HG03460 (cell line): Measurements from ENCODE around the gene KNCN.

Experiments
- ATAC-seq: cut with Tn5 transposase; IDR thresholded peaks from one replicate; pipeline ENCODE4 v1.9.1; 2021; ENCODE audit not compliant: unreplicated experiment

KNCN gene

DNA sequence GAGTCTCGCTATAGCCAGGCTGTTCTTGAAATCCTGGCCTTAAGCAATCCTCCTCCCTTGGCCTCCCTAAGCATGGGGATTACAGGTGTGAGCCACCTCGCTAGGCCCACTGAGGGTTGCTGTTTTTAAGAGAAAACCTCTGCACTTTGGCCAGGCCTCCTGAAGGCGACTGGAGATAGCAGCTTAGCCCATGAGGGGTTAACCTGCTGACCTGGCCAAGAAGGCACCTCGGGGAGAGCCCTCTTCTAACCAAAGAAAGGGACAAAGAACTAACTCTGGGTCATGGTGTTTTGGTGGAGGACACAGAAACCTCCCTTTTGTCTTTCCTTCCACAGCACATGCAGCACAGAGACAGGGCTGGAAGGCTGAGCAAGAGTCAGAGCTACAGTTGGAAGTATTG, 17.7 kb upstream of the KNCN start:
- ATAC-seq: no peak

DNA sequence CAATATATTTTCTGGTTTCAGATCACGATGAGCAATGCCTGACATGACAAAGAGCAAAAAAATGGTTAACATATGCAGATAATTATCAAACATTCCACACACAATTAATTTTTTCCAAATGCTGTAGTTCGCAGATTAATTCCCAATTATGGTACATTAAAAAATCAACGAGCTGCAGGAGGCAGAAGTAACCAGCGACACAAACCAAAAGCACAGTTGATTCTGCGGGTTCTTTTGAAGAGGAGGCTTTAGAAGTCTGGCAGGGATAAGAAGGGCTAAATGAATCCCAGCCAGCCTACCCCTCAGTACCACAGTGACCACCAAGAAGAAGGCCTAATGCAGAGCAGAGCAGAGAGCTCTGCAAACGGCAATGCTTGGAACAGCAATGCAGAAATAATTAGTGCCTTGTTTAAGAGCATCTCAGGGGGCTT, 17.0 kb upstream of the KNCN start:
- no peak for ATAC-seq

DNA sequence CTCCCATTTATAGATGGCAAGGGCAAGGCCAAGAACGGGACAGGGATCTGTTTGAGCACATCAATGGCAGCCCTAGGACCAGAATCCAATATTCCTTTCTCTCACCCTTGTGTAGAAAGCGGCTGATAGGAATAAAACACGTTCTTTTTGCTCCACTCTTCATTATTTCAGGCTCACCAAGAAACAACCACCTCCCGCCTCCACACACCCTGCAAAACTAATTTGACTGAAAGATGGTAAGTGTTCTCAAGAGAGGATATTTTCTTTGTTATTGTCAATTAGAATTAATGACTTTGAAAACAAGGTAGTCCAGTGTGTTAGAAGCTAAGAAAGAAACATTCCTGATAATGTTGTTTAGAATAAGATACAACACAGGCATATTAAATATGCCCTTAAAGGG, 11.9 kb upstream of the KNCN start:
- ATAC-seq: no peak

DNA sequence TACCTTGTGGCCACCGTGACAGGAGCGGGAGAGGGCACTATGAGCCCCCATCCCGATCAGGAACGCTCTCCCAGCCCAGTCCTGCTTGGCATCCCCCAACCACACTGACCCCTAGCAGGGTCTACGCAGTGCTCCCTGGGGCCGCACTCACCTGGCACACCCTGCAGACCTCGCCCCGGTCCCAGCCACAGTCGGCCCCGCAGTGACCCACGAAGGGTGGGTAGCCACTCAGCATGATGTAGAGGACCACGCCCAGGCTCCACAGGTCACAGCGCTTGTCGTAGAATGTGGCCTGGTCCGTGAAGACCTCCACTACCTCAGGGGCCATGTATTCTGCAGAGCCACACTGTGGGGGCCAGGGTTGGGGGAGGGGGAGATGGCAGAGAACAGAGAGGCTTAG, 11.1 kb upstream of the KNCN start:
- no peak for ATAC-seq

DNA sequence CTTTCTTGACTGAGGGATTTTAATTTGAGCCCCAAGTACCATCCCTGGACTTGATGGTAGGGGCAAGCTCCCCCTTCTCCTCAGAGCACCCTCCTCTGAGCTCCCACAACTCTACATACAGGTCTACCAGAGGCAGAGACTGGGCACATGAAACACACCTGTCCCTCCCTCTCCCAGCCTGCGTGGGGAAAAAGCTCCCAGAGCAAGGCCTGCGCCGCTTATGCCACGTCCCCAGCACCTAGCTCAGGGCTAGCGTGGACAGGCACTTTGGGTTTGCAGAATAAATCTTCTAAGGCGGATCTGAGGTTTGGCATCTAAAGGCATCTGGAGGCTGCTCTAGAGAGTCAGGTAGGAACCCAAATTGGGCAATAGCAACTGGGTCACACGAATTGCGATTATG, 7.5 kb upstream of the KNCN start:
- ATAC-seq: no peak

DNA sequence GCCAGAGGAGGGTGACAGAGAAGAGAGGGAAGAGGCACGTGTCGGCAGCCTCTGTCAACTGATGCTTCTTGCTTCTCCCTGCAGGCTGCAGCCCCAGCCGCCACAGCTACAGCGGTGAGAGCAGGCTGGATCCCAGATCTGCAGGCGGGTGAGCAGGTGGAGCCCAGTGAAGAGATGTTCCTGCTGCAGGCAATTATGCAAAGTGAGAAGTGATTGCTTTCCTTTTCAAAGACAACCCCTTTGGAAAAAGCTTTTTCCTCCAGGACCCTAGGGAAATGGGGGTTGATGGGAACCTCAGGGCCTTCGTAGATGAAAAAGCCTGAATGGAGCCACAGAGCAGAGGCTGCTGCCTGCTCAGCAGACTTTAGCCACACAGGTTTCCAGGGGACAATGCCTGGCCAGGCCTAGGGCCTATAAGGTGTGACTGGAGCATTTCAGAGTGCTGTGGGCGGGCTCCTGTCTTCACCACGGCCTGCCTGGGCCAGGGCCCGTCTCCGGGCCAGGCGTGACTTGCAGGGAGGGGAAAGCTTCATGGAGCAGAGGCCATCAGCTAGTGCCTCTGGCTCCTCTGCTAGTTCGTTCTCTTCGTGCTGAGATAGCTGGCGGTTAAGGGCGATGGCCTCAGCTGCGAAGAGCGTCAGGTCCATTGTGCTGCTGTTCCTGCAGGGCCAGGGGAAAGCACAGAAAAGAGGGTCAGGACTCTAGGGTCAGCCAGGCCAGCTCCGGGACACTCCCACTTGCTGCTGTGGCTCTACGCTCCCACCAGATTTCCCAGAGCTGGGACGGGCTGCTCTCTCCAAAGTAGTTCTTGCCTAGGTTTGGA, 6.9 kb upstream of the KNCN start:
- no peak for ATAC-seq

DNA sequence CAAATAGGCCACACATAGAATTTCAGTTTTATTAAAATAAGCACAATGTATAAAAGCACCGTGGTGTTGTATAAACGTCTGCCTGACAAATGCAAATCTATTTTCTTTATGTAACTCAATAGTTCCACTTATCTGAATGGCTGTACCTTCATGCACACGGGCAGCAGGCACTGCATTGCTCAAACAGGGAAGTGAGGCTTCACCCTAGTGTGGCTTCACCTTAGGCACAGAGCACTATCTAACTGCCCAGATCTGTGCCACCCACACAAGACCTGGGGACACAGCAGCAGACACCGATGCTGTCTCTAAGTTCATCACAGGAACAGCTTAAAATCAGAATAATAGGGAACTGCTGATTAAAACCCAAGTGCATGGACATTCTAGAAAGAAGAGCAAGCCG, 6.0 kb upstream of the KNCN start:
- no peak for ATAC-seq

DNA sequence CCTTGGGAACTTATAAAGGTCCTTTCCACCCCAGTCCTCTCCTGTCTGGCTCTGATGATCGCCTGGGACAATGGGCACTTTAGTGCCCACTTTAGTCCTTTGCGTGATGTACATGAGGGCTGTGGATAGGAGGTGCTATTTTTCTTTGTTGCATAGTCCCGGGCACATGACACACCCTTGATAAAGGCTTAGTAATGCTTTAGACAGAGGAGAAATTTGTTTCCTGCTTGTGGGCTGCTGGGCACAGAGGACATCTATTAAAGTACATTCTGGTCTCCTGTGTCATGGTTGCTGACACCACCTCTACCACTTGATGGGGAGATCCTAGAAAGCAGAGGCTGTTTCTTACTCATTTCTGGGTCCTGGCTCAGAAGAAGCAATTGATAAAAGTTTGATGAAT, 5.4 kb upstream of the KNCN start:
- no peak for ATAC-seq

DNA sequence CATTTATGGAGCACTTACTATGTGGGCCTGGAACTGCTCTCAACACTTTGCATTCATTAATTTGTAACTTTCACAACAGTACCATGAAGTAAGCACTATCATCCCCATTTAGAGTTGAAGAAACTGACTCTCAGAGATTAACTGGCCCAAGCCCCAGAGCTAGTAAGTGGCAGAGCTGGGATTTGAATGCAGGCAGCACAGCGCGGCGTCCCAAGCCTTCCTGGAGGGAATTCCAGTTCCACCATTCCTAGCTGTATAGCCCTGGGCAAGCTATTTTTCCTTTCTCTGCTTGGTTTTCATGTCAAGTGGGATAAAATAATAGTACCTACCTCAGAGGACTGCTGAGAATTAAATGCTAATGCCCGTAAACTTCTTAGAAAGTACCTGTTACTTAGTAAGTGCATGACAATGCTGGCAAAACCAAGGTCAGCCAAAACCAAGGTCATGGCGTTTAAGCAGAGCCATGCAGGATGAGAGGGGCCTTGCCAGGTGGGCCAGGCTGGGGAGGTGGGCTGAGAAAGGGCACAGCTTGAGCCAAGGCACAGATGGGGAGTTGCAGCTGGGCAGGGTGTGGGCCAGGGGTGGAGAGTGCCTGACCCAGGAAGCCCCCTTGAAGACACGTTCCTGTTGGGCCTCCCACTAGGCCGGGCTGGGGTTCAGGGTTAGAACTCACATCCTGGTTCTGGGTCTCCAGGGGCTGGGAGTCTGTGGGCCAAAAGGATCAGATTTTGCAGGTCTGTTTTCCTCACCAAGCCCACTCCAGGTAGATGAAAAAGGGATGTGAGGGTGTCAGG, 4.6 kb upstream of the KNCN start:
- ATAC-seq: no peak

DNA sequence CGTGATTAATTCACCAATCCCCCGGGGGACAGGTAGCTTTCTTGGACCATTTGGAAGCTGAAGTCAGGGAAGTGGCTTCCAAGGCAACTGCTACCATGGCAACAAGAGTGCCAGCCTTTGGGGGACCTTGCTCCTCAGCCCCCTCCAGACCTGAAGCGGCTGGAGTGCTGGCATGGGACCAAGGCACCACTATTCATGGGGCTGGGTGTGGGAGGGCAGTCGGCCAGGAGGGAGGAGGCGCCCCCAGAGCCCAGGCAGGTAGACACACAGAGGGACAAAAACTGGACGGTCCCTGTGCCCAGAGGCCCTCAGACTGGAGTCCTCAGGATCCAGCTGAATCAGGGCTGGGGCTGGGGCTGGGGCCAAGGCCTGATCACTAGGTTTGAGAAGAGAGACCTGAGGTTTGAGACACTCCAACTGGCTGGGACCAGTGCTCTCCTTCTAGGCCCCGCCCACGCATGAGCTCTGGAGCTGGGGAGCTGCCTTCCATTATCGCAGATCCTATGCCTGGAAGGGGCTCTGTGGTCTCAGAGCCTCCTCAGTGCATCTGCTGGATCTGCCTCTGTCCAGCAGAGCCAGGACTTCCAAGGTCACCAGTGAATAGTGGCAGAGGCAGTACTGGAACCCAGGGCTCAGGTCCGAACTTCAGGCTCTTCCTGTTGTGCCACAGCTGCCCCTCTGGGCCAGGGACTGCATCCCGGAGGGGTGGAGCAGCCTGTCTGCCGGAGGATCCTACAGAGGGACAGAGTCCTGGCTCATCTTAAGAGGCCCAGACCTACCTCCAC, 3.3 kb upstream of the KNCN start:
- no peak for ATAC-seq

DNA sequence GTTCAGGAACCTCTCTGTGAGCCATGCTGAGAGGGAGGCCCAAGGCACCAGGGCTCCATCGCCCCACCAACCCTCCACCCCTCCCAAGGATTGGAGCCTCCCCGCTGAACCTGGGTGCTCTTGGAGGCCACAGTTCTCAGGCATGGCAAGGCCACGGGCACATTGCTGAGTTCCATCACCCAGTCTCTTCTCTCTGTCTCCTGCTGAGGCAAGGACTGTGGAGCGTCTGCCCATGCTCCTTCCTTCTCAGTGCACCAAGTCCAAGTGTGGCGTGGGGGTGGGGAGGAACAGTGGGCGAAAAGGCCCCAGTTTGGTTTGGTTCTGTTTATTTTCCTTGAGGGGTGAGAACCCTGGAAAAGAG, 2.8 kb upstream of the KNCN start:
- ATAC-seq: no peak

DNA sequence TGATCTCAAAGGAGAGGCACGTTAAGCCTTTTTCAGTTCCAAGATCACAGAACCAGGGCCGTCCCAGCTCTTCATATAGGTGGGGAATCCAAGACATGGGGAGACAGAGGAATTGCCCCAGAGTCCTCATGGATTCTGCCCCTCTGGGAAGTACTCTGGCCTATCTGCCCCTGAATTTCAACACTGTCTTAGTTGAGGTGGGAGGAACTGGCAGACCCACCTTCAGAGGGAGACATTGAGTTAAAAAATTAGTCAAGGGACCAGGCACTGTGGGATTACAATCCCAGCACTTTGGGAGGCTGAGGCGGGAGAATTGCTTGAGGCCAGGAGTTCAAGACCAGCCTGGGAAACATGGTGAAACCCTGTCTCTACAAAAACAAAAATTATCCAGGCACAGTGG, 2.1 kb upstream of the KNCN start:
- ATAC-seq: no peak

DNA sequence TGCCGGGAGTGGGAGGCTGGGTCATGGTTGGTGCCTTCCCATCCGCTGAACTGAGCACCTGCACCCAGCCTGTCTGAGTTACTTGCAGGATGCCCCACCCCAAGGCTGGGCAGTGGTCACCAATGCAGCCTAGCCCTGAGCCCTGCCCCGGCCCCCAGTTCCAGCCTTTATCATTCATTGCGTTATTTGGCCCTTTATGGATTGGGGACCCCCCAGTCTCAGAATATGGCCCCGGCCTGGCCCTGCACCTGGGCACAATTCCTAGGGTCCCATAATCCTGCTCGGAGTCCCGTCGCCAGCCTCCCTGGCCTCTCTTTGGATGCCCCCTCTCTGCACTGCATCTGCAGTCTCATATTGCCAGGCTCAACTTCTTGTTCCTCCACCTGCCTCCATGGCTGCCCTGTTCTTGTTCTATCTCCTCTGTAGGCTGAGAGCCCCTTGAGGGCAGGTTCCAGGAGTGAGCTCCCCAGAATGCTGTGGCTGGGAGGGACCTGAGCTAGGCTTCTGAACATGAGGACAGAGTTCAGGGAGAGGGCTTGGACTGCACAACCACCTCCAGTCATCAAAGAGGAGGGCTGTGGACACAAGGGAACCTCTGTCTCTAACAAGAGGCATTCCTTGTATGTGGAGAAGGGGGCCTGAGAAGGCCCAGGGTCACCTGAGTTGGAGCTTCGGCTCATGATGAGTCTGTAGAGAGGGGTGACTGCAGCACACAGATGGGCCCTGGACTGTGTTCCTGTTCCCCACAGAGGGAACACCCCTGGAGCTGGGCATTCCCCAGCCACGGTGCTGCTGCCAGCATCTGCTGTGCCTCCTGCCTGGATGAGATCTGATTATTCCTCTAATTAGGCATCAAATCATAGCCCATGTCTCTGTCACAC, 1.1 kb upstream of the KNCN start:
- ATAC-seq: no peak

DNA sequence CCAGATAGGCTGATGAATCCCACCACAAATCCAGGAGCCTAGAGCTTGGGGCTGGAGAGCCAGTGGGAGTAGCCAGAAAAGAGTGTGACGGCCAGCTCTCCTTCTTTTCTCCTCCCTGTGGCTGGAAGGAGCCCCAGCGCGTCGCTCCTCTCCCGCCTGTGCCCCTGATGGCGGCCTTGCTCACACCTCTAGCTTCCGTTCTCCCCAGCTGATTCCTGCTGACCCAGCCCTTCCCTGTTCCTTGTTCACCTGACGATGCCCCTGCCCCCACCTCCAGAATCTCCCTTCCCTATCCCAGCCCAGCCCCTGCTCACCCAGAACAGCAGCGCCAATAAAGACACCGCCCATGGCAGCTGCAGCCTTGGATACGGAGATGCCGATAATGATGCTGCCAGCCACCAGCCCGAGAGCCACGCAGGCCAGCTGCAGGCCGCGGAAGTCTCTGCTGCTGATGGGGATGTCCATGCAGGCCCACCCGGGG, 656 bp downstream of the KNCN start:
- no peak for ATAC-seq

DNA sequence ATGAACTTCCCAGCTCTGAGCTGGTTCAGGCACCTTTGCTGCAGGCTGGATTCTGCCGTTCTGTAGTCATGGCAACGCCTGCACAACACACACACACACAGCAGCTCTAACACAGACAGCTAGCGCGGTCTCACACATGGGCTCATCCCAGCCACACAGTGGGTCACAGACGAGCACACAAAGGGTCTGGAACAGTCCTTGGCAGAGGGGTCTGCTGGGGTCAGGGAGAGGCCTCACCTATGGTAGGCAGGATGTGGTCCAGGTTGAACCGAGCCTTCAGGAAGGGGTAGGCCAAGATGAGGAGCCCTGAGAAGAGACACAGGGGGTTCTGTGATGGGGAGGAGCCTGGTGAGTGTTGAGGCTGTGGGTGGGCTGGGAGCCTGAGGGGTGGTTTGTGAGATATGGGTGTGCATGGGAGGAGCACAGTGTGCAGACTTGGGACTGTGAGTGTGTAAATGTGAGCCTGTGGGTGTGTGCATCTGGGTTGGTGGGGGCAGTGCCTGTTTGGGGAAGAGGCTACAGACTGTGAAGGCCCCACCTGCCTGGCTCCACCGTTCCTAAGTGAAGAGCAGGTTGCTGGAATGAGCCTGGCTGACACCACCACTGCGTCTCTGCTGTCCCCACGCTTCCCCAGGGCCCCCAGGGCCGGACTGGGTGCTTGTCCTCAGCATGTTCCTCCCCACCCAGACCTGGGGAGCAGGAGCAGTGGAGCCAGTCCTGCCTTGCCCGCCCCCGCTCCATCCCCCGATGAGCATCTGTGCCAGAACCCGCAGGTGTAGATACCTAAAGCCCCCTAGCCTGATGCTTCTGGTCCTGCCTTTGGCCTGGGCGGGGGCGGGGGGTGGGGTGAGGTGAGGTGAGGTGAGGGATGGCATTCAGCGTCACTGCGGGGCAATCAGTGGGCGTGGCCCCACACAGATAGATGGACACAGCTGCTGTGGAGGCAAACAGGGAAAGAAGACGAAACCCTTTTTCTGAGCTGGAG, 1.5 kb downstream of the KNCN start:
- no peak for ATAC-seq

DNA sequence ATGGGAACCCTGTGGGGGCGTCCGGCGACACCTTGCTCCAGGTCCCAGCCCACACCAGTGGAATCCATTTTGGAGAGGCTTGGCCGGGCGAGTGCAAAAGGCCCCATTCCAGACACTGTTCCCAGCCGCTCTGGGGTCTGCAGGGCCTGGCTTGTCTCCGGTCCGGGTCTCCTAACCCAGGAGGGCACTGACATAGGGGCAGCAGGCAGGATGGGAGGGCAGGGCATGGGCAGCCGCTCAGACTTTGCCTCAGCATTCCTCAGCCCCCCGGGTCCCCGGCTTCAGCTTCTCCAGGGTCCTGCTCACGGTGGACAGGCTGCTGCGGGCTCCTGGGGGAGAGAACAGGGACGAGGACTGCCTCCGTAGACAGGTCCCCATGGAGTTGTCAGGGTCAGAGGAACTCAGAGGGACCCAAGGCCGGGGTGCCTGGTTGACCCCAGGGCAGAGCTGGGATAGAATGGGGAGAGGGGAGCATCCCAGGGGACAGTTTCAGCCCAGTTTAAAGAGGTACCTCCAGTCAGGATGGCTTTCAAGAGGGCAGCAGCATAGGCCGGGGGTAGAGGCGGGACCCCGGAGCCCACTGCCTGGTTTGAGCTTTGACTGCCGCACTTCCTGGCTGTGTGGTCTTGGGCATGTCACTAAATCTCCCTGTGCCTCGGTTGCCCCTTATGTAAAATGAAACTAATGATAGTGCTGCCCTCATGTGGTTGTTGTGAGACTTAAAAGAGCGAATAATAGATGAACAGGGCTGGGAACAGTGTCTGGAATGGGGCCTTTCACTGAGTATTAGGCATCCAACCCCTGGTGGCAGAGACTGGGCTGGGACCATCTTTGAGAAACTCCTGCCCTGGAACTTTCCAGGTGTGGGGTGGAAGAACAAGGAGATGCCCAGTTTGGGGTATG, 3.7 kb downstream of the KNCN start:
- no peak for ATAC-seq

DNA sequence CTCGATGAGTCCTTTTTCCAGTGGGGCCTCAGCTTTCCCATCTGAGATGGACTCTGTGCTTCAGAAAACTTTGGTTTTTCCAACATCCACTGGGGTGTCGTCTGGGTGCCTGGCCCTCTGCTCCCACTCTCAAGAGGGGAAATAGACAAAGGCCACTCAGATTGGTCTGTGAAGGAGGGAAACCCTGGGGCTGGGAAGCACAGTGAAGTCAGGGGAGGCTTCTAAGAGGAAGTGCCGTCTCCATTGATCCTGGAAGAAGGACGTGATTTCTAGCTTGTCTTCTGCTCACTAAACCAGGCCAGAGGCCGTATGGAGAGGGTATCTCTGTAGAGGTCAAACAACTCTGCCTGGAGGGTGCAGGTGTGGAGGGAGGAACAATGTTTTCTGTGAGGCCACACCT, 5.2 kb downstream of the KNCN start:
- no peak for ATAC-seq

DNA sequence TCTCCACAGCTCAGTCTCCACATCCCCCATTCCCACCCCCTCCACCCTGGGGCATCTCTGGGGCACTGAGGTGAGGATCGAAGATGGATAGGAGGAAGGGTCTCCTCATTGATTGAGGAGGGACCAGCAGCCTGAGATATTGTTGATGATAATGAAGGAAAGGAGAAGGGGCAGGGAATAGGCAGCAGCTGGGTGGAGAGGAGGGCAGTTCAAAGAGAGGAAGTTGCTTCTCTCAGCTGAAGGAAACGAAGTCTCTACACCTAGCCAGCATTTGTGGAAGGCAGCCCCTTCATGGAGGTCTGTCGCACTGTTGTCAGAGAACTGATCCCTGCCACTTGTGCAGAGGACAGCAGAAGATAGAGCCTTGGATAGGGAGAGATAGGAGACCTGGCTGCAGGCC, 5.7 kb downstream of the KNCN start:
- no peak for ATAC-seq
